Middle frontal gyrus (tissue), 1 donor: ENCODE measurements around the gene NRIP1.

Source experiments
- DNase-seq: peaks from one replicate; pipeline ENCODE4 v3.0.0-alpha.2; 2015; ENCODE audit warnings: low spot score; ENCODE audit errors: extremely low spot score

NRIP1 gene

DNA sequence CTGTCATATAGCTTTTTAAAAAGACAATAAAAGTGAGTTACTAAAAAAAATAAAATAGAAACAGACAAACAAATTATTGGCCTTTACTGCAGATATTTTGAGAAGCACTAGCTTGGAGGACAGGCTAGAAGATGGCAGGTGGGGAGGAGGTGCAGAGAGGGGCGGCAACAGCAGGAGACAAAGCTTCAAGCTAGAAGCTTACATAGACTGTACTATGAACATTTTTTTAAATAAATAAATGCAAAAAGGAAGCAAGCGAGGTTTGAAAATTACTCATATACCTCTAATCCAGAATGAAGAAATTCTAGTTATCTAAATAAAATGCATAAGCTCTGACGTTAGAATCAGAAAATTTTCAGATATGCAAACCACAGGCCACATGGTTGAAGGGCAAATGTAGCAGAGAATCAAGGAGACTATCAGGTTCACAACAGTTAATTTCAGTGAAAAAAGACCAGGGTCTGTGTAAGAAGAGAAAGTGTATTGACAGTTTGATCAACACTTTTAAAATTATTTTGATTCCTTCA is 54.9 kb downstream of the NRIP1 start:
- DNase-seq = no peak

- DNase-seq = no peak
Measured at GRCh38 chr21:15007716-15008296, 57.0 kb downstream of the NRIP1 start.

DNA sequence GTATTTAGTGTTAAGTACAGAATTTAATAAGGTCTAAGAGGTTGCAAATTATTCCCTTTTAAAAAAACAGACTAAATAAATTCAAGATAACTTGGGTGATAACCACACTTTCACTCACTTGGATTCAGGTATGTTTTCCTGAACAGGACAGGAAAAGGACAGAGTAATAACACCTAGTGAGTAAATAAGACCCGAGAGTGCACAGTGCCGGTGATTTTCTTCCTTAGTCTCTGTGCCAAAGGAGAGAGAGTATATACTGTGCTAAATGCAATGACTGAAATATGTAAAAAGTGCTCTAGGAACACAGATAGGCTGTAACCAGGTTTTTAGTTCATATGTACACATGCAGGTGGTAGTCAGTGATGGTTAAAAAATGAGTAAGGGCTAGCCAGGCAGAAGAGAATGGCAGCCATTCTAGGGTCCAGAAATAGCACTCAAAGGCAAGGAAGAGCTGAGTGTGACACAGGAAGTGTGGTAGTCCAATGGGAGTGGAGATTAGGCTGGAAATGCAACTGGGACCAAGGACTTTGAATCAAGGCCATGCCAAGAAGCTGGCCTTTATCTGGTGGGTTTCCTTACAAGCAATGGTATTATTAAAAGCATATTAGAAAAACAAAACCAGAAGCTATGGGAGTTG is 58.1 kb downstream of the NRIP1 start:
- DNase-seq = no peak

GRCh38 chr21:15005391-15005790 is 59.4 kb downstream of the NRIP1 start:
- no peak for DNase-seq

- no peak for DNase-seq
Measured at GRCh38 chr21:15004721-15005370, 60.0 kb downstream of the NRIP1 start.

- DNase-seq = no peak
Measured at GRCh38 chr21:15003463-15004135, 61.2 kb downstream of the NRIP1 start.

DNA sequence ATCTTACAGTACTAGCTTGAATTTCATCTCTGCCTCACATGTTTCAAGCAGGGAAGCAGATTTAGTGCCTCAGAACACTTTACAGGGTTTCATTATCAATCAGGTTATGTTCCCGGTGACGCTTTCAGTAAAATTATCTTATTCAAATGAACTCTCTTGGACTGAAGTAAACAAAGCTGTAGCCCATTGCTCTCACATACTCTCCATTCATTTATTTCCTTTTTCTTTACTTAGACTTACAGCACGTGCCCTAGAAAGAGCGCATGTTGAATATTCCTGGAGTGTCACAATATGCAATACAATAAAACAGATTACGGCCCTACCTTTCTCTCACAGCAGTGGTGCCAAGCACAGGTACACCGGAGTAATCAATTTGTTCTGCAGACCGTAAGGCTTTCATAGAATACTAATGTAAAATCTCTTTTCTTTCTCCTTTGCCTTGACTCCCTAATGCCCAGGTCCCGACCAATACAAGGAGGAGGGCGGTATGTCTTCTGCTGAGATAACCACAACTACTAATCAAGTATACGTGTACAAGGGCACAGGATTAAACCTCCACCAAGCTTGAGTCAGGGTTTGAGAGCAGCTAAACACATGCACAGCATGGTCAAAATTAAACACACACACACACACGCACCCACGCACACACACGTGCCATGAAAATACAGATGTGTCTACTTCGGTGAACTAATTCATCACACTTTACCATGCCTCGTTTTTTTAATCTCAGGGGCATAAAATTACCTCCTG is 62.8 kb downstream of the NRIP1 start:
- no peak for DNase-seq

- DNase-seq = no peak
Measured at GRCh38 chr21:15001113-15001512, 63.7 kb downstream of the NRIP1 start.

DNA sequence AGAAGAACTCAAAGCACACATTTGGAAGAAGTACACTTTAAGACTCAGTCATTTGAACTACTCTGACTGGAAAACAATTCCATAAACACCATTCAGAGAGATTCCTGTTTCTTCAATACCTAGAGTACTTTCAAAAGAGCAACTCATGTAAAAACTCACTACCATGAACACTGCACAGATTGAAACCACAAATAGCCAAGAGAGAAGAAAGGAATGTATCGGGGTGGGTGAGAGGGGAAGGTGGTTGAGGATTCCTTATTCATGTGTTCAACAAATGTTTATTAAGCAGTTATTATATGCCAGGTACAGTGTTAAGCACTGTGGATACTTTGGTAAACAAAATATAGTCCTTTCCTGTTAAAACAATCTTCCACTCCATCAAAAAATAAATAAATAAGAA is 64.7 kb downstream of the NRIP1 start:
- no peak for DNase-seq

- DNase-seq = no peak
Measured at GRCh38 chr21:14998784-14999183, 66.0 kb downstream of the NRIP1 start.

GRCh38 chr21:14998336-14998735 is 66.5 kb downstream of the NRIP1 start:
- no peak for DNase-seq

DNA sequence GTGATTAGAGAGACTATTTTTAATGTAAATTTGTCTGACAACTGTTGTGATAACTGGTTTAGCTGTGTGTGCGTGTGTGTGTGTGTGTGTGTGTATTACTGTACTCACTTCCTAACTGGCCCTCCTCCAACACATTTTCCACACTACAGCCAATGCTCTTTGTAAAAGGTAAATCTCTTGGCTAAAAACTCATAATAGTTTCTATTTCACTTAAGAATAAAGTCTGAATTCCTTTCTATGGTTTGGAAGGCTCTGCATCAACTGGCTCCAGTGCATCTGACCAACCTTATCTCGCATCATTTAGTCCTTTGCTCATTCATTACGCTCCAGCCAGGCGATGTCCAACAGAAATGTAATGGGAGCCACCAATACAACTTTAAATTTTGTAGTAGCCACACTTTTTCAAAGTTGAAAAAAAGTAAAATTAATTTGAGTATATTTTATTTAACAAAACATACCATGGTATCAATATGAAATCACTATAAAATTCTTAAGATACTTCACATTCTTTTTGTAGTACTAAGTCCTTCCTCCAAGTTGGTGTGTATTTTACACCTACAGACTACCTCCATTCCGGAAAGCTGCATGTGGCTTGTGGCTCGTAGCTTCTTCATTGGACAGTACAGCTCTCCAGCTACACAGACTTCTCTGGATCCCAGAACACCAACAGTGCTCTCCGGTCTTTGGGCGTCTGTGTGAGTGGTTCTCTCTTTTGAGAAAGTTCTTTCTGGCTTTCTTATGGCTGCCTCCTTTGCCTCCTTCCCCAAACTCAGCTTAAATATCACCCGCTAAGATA is 68.9 kb downstream of the NRIP1 start:
- no peak for DNase-seq

DNA sequence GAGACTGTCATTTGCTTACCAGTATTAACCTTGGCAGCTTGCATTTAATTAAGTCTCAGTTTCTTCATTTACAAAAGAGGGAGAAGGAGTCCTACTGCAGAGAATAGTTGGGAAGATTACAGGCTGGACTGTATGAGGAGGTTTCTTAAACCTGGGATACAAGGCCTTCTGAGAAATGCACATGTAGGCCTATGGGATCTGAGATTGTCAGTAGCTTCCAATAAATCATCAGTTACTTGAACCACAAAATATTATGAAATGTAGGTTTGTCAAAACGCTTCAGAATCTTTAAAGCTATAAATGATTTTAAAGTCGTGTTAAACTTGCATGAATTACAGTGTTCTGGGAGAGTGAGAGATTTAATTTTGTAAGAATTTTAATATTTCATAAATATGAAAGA is 69.6 kb downstream of the NRIP1 start:
- no peak for DNase-seq

- DNase-seq = no peak
Measured at GRCh38 chr21:14993115-14993514, 71.7 kb downstream of the NRIP1 start.

DNA sequence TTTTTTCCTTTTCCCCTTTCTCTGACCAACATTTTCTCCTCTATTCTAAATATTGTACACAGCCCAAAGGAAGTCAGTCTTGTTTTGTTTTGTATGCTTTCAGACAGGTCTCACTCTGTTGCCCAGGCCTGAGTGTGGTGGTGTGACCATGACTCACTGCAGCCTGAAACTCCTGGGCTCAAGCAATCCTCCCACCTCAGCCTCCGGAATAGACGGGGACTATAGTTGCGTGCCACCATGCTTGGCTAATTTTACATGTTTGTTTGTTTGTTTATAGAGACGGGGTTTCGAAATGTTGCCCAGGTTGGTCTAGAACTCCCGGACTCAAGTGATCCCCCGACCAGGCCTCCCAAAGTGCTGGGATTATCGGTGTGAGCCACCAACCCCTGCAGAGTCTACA is 72.8 kb downstream of the NRIP1 start:
- DNase-seq = no peak

GRCh38 chr21:14989359-14989758 is 75.4 kb downstream of the NRIP1 start:
- no peak for DNase-seq

GRCh38 chr21:14988760-14989159 is 76.0 kb downstream of the NRIP1 start:
- no peak for DNase-seq

GRCh38 chr21:14987370-14988170 is 77.2 kb downstream of the NRIP1 start:
- DNase-seq = no peak

- DNase-seq = no peak
Measured at GRCh38 chr21:14985306-14985705, 79.5 kb downstream of the NRIP1 start.

DNA sequence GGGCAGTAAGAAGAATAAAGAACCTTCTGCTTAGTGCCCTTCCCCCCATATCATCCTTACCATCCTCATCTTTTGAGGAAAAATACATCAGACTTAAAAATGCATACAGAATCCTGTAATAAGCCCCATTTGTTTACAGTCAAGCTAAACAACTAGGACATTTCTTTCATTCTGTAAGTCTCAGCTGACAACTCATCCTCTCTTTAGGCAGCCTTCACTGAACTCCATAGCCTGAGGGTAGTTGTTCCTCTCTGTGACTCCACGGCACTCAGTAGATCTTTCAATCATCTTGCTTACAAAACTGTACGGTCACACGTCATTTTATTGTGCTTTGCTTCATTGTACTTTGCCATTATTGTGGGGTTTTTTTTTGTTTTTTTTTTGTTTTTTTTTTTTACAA is 82.5 kb downstream of the NRIP1 start:
- no peak for DNase-seq
